GM18499 (cell line): ENCODE data around the gene KRT8.
"Not testable (repeated sequence)": the region's sequence is repeated elsewhere in the genome, so short reads cannot be mapped to it uniquely, and the experiment has no call there.

Experiments
- ATAC-seq: cut with Tn5 transposase; IDR thresholded peaks from one replicate; pipeline ENCODE4 v1.9.1; 2021; ENCODE audit warnings: moderate number of reproducible peaks; ENCODE audit not compliant: insufficient read depth, unreplicated experiment

KRT8 gene

GRCh38 chr12:52904509-52905300, at the start of gene KRT8:
Gene KRT8 (minus strand): TSS chr12:52905076. CDS start chr12:52904981, 95 bp downstream.
- ATAC-seq: not testable (repeated sequence)

- ATAC-seq: no peak
These were observed 48.4 kb upstream of the KRT8 start for GRCh38 chr12:52953181-52953841.

GRCh38 chr12:52952076-52952801, 47.4 kb upstream of the KRT8 start:
- ATAC-seq: no peak

GRCh38 chr12:52951640-52952039, 46.8 kb upstream of the KRT8 start:
- ATAC-seq: no peak

GRCh38 chr12:52951126-52951525, 46.2 kb upstream of the KRT8 start:
- ATAC-seq: no peak

- ATAC-seq: no peak
These were observed 45.7 kb upstream of the KRT8 start for GRCh38 chr12:52950553-52950952.

- no peak for ATAC-seq
These were observed 44.8 kb upstream of the KRT8 start for GRCh38 chr12:52949413-52950331.

- ATAC-seq: no peak
These were observed 43.0 kb upstream of the KRT8 start for GRCh38 chr12:52947738-52948423.

GRCh38 chr12:52946797-52947547, 42.1 kb upstream of the KRT8 start:
- no peak for ATAC-seq

- no peak for ATAC-seq
These were observed 41.5 kb upstream of the KRT8 start for GRCh38 chr12:52946334-52946733.

GRCh38 chr12:52945389-52946232, 40.7 kb upstream of the KRT8 start:
- no peak for ATAC-seq

GRCh38 chr12:52944683-52945388, 40.0 kb upstream of the KRT8 start:
- no peak for ATAC-seq

- ATAC-seq: no peak
These were observed 38.0 kb upstream of the KRT8 start for GRCh38 chr12:52942901-52943181.

- ATAC-seq: no peak
These were observed 37.4 kb upstream of the KRT8 start for GRCh38 chr12:52942066-52942900.

- no peak for ATAC-seq
These were observed 24.7 kb upstream of the KRT8 start for GRCh38 chr12:52929538-52929937.

GRCh38 chr12:52927964-52928363, 23.1 kb upstream of the KRT8 start:
- no peak for ATAC-seq
